ENCODE results near the gene TTC4.

DNA sequence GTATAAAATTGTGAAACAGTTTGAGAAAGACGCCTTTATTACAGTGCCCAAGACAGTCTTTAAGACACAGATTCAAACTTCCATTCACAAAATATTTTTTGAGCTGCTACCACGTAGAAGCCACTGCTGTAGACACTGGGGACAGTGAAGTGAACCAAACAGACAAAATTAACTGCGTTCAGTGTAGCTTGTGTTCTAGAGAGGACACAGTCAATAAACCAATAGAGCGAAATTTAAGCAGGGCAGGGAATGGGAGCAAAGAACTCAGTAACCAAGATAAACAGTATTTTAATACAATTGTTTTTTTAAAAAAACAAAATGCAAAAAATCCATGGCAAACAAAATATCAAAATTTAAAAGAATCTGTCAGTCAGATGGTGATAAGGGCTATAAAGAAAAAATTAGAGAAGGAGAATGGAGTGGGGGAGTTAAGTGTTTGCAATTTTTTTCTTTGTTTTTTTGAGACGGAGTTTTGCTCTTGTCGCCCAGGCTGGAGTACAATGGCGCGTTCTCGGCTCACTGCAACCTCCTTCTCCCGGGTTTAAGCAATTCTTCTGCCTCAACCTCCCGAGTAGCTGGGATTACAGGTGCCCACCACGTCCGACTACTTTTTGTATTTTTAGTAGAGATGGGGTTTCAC lies 49.4 kb downstream of the TTC4 start:
- TF ChIP-seq EZH2 (IDR thresholded peaks at IDR 0.05) (no peak), POLR2AphosphoS5 (IDR thresholded peaks at IDR 0.05; ENCODE audit: borderline replicate concordance, low read depth, low read length) (no peak)
